Neural cell (in vitro differentiated cells): Measurements from ENCODE around the gene AGT. TPM values are rescaled to one million over a fixed set of nuclear protein-coding genes. Genes with fewer than 3 reads are reported as not detected.

ENCODE experiments used
- H2AFZ ChIP-seq: fragments of 200-600, 300-800 bp; sonication (generic), shearing (Covaris generic); 2 replicates; pipeline ENCODE4 v1.6.0; 2014; ENCODE audit warnings: low read depth, mild to moderate bottlenecking, antibody characterized with exemption, low read length, moderate library complexity
- H3F3A ChIP-seq: fragments of 200-600 bp; shearing (Covaris generic); 2 replicates; pipeline ENCODE4 v1.6.1; 2016; ENCODE audit warnings: mild to moderate bottlenecking, moderate library complexity, mixed read lengths, antibody characterized with exemption, low read length; ENCODE audit not compliant: insufficient read depth, poor library complexity, severe bottlenecking
- H3K27ac ChIP-seq: fragments of 200-600, 300-800 bp; sonication (generic), shearing (Covaris generic); 2 replicates; pipeline ENCODE4 v1.5.1; 2014; ENCODE audit warnings: mild to moderate bottlenecking, low read length, moderate library complexity
- H3K27me3 ChIP-seq: fragments of 300-800, 200-600 bp; sonication (generic), shearing (Covaris generic); 2 replicates; pipeline ENCODE4 v1.6.0; 2014; ENCODE audit warnings: mild to moderate bottlenecking, low read depth, low read length, moderate library complexity; ENCODE audit not compliant: insufficient read depth
- H3K36me3 ChIP-seq: fragments of 300-800, 200-600 bp; sonication (generic), shearing (Covaris generic); 2 replicates; pipeline ENCODE4 v1.5.1; 2014; ENCODE audit warnings: mild to moderate bottlenecking, antibody characterized with exemption, low read length, moderate library complexity; ENCODE audit not compliant: insufficient read depth
- H3K4me2 ChIP-seq: fragments of 300-800, 200-600 bp; sonication (generic), shearing (Covaris generic); 2 replicates; pipeline ENCODE4 v1.6.0; 2014; ENCODE audit warnings: mild to moderate bottlenecking, low read length
- H3K4me3 ChIP-seq: fragments of 300-800, 200-600 bp; sonication (generic), shearing (Covaris generic); 2 replicates; pipeline ENCODE4 v1.5.1; 2014; ENCODE audit warnings: mild to moderate bottlenecking, low read length, moderate library complexity
- H3K79me2 ChIP-seq: fragments of 200-600 bp; shearing (Covaris generic); replicated peaks from 2 replicates; pipeline ENCODE4 v1.6.0; 2014; ENCODE audit warnings: mild to moderate bottlenecking, low read length, moderate library complexity; ENCODE audit not compliant: insufficient read depth
- H3K9ac ChIP-seq: fragments of 300-800, 200-600 bp; sonication (generic), shearing (Covaris generic); 2 replicates; pipeline ENCODE4 v1.6.1; 2016; ENCODE audit warnings: mild to moderate bottlenecking, low read length, mixed read lengths
- H3K9me2 ChIP-seq: fragments of 200-600 bp; shearing (Covaris generic); 2 replicates; pipeline ENCODE4 v1.6.1; 2016; ENCODE audit warnings: mild to moderate bottlenecking, low read length, mixed read lengths; ENCODE audit not compliant: insufficient read depth
- H3K9me3 ChIP-seq: fragments of 200-600, 300-800 bp; sonication (generic), shearing (Covaris generic); 2 replicates; pipeline ENCODE4 v1.6.1; 2016; ENCODE audit warnings: mild to moderate bottlenecking, mixed run types, low read length, moderate library complexity, mixed read lengths
- H4K20me1 ChIP-seq: fragments of 200-600 bp; shearing (Covaris generic); 2 replicates; pipeline ENCODE4 v1.6.1; 2016; ENCODE audit warnings: mild to moderate bottlenecking, mixed run types; ENCODE audit not compliant: insufficient read depth
- CTCF ChIP-seq: fragments of 450-650 bp; IDR thresholded peaks from 2 replicates; pipeline ENCODE4 v1.5.1; 2014; ENCODE audit warnings: antibody characterized with exemption, mild to moderate bottlenecking, moderate library complexity; ENCODE audit not compliant: poor library complexity, severe bottlenecking
- EP300 ChIP-seq: fragments of 450-650 bp; conservative IDR thresholded peaks from 2 replicates; pipeline ENCODE4 v1.6.1; 2014; ENCODE audit warnings: antibody characterized with exemption, mild to moderate bottlenecking, moderate library complexity; ENCODE audit not compliant: poor library complexity, severe bottlenecking
- EZH2 ChIP-seq: fragments of 200-600, 300-800 bp; shearing (Covaris generic), sonication (generic); IDR thresholded peaks from 2 replicates; pipeline ENCODE4 v1.6.1; 2014; ENCODE audit warnings: antibody characterized with exemption, low read length, borderline replicate concordance, mild to moderate bottlenecking; ENCODE audit not compliant: insufficient read depth, poor library complexity, severe bottlenecking
- MXI1 ChIP-seq: fragments of 450-650 bp; conservative IDR thresholded peaks from 2 replicates; pipeline ENCODE4 v1.6.1; 2014; ENCODE audit warnings: antibody characterized with exemption, mild to moderate bottlenecking; ENCODE audit not compliant: poor library complexity, severe bottlenecking
- POLR2AphosphoS5 ChIP-seq: IDR thresholded peaks from 2 replicates; pipeline ENCODE4 v1.6.1; 2012
- RAD21 ChIP-seq: fragments of 450-650 bp; conservative IDR thresholded peaks from 2 replicates; pipeline ENCODE4 v1.6.1; 2014; ENCODE audit warnings: antibody characterized with exemption, mild to moderate bottlenecking, moderate library complexity
- REST ChIP-seq: IDR thresholded peaks from 2 replicates; pipeline ENCODE4 v1.6.1; 2012; ENCODE audit warnings: borderline replicate concordance
- SMC3 ChIP-seq: fragments of 450-650 bp; conservative IDR thresholded peaks from 2 replicates; pipeline ENCODE4 v1.6.1; 2014; ENCODE audit warnings: antibody characterized with exemption, mild to moderate bottlenecking, moderate library complexity; ENCODE audit not compliant: poor library complexity
- TAF1 ChIP-seq: IDR thresholded peaks from 2 replicates; pipeline ENCODE4 v1.6.1; 2012; ENCODE audit warnings: low read depth
- polyA plus RNA-seq: library from polyadenylated mRNA; depleted of rRNA; stranded (reverse); fragments of >200 nt; gene quantifications from 2 replicates; pipeline ENCODE4 v1.2.3, GENCODE V29; 2014

Gene AGT
- polyA plus RNA-seq, 1 donor from 2014 or later: not detected

- Histone ChIP-seq H3K9ac (no peak overlapping the region), H3K9me3 (no peaks in the 10 kb centered on the region), H3F3A (no peaks in the 10 kb centered on the region), H3K79me2 (no peaks in the 10 kb centered on the region), H3K4me2 (no peak overlapping the region), H3K4me3 (no peak overlapping the region), H3K9me2 (no peaks in the 10 kb centered on the region), H3K27me3 (no peaks in the 10 kb centered on the region), H3K36me3 (no peaks in the 10 kb centered on the region), H3K27ac (no peak overlapping the region), H4K20me1 (no peaks in the 10 kb centered on the region), H2AFZ (no peak overlapping the region)
- TF ChIP-seq MXI1 (no peak), TAF1 (no peak), CTCF (no peak), EZH2 (no peak), REST (no peak), RAD21 (no peak), POLR2AphosphoS5 (no peak), SMC3 (no peak), EP300 (no peak)
Observed at GRCh38 chr1:230752407-230752806, 38.5 kb upstream of the AGT start.

GRCh38 chr1:230750986-230751625, 37.2 kb upstream of the AGT start:
- Histone ChIP-seq H3K9me2 (no peaks in the 10 kb centered on the region), H4K20me1 (no peaks in the 10 kb centered on the region), H3K4me2 (no peak overlapping the region), H3K4me3 (no peak overlapping the region), H3K36me3 (no peaks in the 10 kb centered on the region), H2AFZ (no peak overlapping the region), H3K9ac (no peak overlapping the region), H3K9me3 (no peaks in the 10 kb centered on the region), H3K27me3 (no peaks in the 10 kb centered on the region), H3K79me2 (no peaks in the 10 kb centered on the region), H3K27ac (no peak overlapping the region), H3F3A (no peaks in the 10 kb centered on the region)
- TF ChIP-seq TAF1: no peak
- TF ChIP-seq EZH2: no peak
- no peak for TF ChIP-seq CTCF
- TF ChIP-seq RAD21: no peak
- TF ChIP-seq EP300: no peak
- no peak for TF ChIP-seq SMC3
- no peak for TF ChIP-seq REST
- TF ChIP-seq MXI1: no peak
- no peak for TF ChIP-seq POLR2AphosphoS5
